H9 (cell line): ENCODE results near the gene TRIM9. TPM values are rescaled to one million over a fixed set of nuclear protein-coding genes. Genes with fewer than 3 reads are reported as not detected.

ENCODE experiments used
- DNase-seq: peaks from one replicate; pipeline ENCODE4 v3.0.0-alpha.2; 2017
- H2AFZ ChIP-seq: one replicate; pipeline ENCODE4 v1.6.1; 2013; ENCODE audit warnings: mild to moderate bottlenecking, low read length, control low read depth, moderate library complexity
- H2AK5ac ChIP-seq: 2 replicates; pipeline ENCODE4 v1.6.1; 2013; ENCODE audit warnings: low read length, control low read depth, mixed read lengths; ENCODE audit not compliant: insufficient read length
- H2BK120ac ChIP-seq: one replicate; pipeline ENCODE4 v1.6.1; 2013; ENCODE audit warnings: low read depth, mild to moderate bottlenecking, low read length, control low read depth, inconsistent platforms; ENCODE audit not compliant: poor library complexity, severe bottlenecking
- H2BK12ac ChIP-seq: 2 replicates; pipeline ENCODE4 v1.6.1; 2013; ENCODE audit warnings: low read length, control low read depth, mixed read lengths, low read depth; ENCODE audit not compliant: insufficient read length
- H2BK15ac ChIP-seq: 2 replicates; pipeline ENCODE4 v1.6.1; 2013; ENCODE audit warnings: low read depth, low read length, control low read depth
- H2BK20ac ChIP-seq: one replicate; pipeline ENCODE4 v1.6.1; 2013; ENCODE audit warnings: low read depth, mild to moderate bottlenecking, low read length, control low read depth, inconsistent platforms; ENCODE audit not compliant: poor library complexity, severe bottlenecking
- H2BK5ac ChIP-seq: 2 replicates; pipeline ENCODE4 v1.6.1; 2013; ENCODE audit warnings: low read length, control low read depth, mixed read lengths; ENCODE audit not compliant: insufficient read length
- H3K14ac ChIP-seq: 2 replicates; pipeline ENCODE4 v1.6.1; 2013; ENCODE audit warnings: low read length, control low read depth; ENCODE audit not compliant: insufficient read depth
- H3K18ac ChIP-seq: 2 replicates; pipeline ENCODE4 v1.6.1; 2013; ENCODE audit warnings: low read depth, mild to moderate bottlenecking, mixed read lengths, low read length, control low read depth; ENCODE audit not compliant: insufficient read length
- H3K23ac ChIP-seq: 2 replicates; pipeline ENCODE4 v1.6.1; 2013; ENCODE audit warnings: low read length, control low read depth, mixed read lengths, low read depth; ENCODE audit not compliant: insufficient read length
- H3K23me2 ChIP-seq: 2 replicates; pipeline ENCODE4 v1.6.1; 2013; ENCODE audit warnings: low read depth, mild to moderate bottlenecking, mixed read lengths, low read length, control low read depth; ENCODE audit not compliant: insufficient read length, poor library complexity, severe bottlenecking
- H3K27ac ChIP-seq: 2 replicates; pipeline ENCODE4 v1.5.1; 2013; ENCODE audit warnings: low read length, control low read depth, mixed read lengths, low read depth; ENCODE audit not compliant: insufficient read length
- H3K27me3 ChIP-seq: 2 replicates; pipeline ENCODE4 v1.6.1; 2013; ENCODE audit warnings: low read length, control low read depth, inconsistent platforms; ENCODE audit not compliant: insufficient read depth
- H3K4ac ChIP-seq: 2 replicates; pipeline ENCODE4 v1.6.1; 2013; ENCODE audit warnings: low read depth, mild to moderate bottlenecking, control low read depth, inconsistent platforms, low read length, moderate library complexity
- H3K4me1 ChIP-seq: 2 replicates; pipeline ENCODE4 v1.6.1; 2013; ENCODE audit warnings: low read length, control low read depth, inconsistent platforms; ENCODE audit not compliant: insufficient read depth
- H3K4me2 ChIP-seq: 2 replicates; pipeline ENCODE4 v1.6.1; 2013; ENCODE audit warnings: low read length, control low read depth, mixed read lengths; ENCODE audit not compliant: insufficient read length, insufficient read depth
- H3K56ac ChIP-seq: 2 replicates; pipeline ENCODE4 v1.6.1; 2013; ENCODE audit warnings: low read depth, mild to moderate bottlenecking, mixed read lengths, low read length, control low read depth; ENCODE audit not compliant: insufficient read length
- H3K79me1 ChIP-seq: 2 replicates; pipeline ENCODE4 v1.6.1; 2013; ENCODE audit warnings: low read depth, mild to moderate bottlenecking, moderate library complexity, low read length, control low read depth, inconsistent platforms; ENCODE audit not compliant: insufficient read depth, poor library complexity, severe bottlenecking
- H3K79me2 ChIP-seq: 2 replicates; pipeline ENCODE4 v1.6.1; 2013; ENCODE audit warnings: low read length, control low read depth, inconsistent platforms; ENCODE audit not compliant: insufficient read depth
- H3K9ac ChIP-seq: 2 replicates; pipeline ENCODE4 v1.6.1; 2013; ENCODE audit warnings: low read length, control low read depth, mixed read lengths; ENCODE audit not compliant: insufficient read length; ENCODE audit errors: extremely low read depth
- H3K9me3 ChIP-seq: one replicate; pipeline ENCODE4 v1.6.1; 2013; ENCODE audit warnings: low read depth, low read length, inconsistent platforms; ENCODE audit not compliant: control insufficient read depth
- H3T11ph ChIP-seq: one replicate; pipeline ENCODE4 v1.6.1; 2013; ENCODE audit warnings: mild to moderate bottlenecking, low read length, control low read depth, inconsistent platforms
- H4K20me1 ChIP-seq: one replicate; pipeline ENCODE4 v1.6.1; 2013; ENCODE audit not compliant: control insufficient read depth, insufficient read length, insufficient read depth
- H4K5ac ChIP-seq: 2 replicates; pipeline ENCODE4 v1.6.1; 2013; ENCODE audit warnings: low read depth, mild to moderate bottlenecking, mixed read lengths, low read length, control low read depth; ENCODE audit not compliant: insufficient read length
- H4K8ac ChIP-seq: replicated peaks from 2 replicates; pipeline ENCODE4 v1.6.1; 2013; ENCODE audit warnings: low read length, control low read depth, mixed read lengths, low read depth; ENCODE audit not compliant: insufficient read length
- H4K91ac ChIP-seq: 2 replicates; pipeline ENCODE4 v1.6.1; 2013; ENCODE audit warnings: low read depth, mild to moderate bottlenecking, moderate library complexity, mixed read lengths, low read length, control low read depth; ENCODE audit not compliant: insufficient read length
- H3K27ac Mint-ChIP-seq, 3 experiments: 2 replicates in 2 of 3; 3 replicates in 1 of 3; pipeline ENCODE4 v1.8.0; 2020 to 2021; ENCODE audit warnings: mixed read lengths in 3 of 3, mild to moderate bottlenecking in 1 of 3, moderate library complexity in 1 of 3
- H3K27me3 Mint-ChIP-seq: 2 replicates; pipeline ENCODE4 v1.8.0; 2021; ENCODE audit warnings: low read depth, mild to moderate bottlenecking, moderate library complexity, mixed read lengths
- H3K36me3 Mint-ChIP-seq, 3 experiments: 2 replicates in 2 of 3; 3 replicates in 1 of 3; pipeline ENCODE4 v1.8.0; 2020 to 2021; ENCODE audit warnings: low read depth in 3 of 3, mixed read lengths in 3 of 3; ENCODE audit not compliant: insufficient read depth in 1 of 3
- H3K4me1 Mint-ChIP-seq, 2 experiments: 2 replicates each; pipeline ENCODE4 v1.8.0; 2020; ENCODE audit warnings: mixed read lengths in 2 of 2
- H3K4me3 Mint-ChIP-seq, 2 experiments: 2 replicates in 1 of 2; 3 replicates in 1 of 2; pipeline ENCODE4 v1.8.0; 2020 to 2021; ENCODE audit warnings: mild to moderate bottlenecking in 2 of 2, mixed read lengths in 2 of 2, moderate library complexity in 1 of 2
- H3K9me3 Mint-ChIP-seq, 2 experiments: 2 replicates in 1 of 2; 3 replicates in 1 of 2; pipeline ENCODE4 v1.8.0; 2020; ENCODE audit warnings: mild to moderate bottlenecking in 2 of 2, mixed read lengths in 2 of 2, moderate library complexity in 1 of 2
- WGBS: extraction: QIAGEN DNeasy Blood & Tissue Kit; methylation state at CpG from one replicate; pipeline ENCODE4 v1.1.7; 2013; ENCODE audit warnings: missing lambda C conversion rate, low lambda C conversion rate, mixed read lengths; ENCODE audit not compliant: insufficient read length; ENCODE audit errors: extremely low coverage; 5-methylcytosine and 5-hydroxymethylcytosine counted together
- total RNA-seq: library from RNA; stranded (reverse); gene quantifications from 2 replicates; pipeline ENCODE4 v1.2.1, GENCODE V29; 2021
- TF ChIP-seq, protein P1 (sequence below): fragments of 200-600 bp; sonication (generic); conservative IDR thresholded peaks from 3 replicates; pipeline ENCODE4 v1.8.0; 2021; ENCODE audit warnings: antibody characterized with exemption, mild to moderate bottlenecking

TRIM9 gene
- total RNA-seq, 1 experiment from 2014 or later: 0.98 TPM

DNA sequence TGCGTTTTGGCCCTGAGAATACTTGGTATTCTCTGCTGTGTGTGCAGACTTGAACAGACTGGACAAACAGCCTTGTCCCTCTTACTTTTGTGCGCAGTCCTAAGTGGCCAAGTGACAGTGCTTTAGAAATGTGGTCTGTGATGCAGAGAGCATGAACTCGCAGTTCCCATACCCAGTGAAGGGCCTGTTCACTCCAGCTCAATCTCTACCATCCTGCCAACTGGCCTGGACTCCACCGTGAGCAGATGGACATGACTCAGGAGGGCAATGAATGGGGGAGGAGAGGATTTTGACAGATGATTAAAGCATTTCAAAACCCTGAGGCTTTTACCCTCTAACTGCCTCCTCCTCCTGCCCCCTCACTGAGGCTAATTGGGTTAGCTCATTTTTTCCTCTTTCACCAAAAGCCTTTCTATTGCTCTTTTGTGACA lies 88.1 kb downstream of the TRIM9 start:
- H3K9me3 ChIP-seq: no peaks in the 10 kb centered on the region
- H4K91ac ChIP-seq: no peak overlapping the region
- no peak overlapping the region for H4K8ac ChIP-seq
- H3K27ac ChIP-seq: no peak overlapping the region
- H4K20me1 ChIP-seq: no peaks in the 10 kb centered on the region
- DNase-seq: no peak
- no peaks in the 10 kb centered on the region for H3K79me2 ChIP-seq
- H2AFZ ChIP-seq: no peak overlapping the region
- no peak overlapping the region for H3K4me2 ChIP-seq
- no peak overlapping the region for H3K56ac ChIP-seq
- H2BK5ac ChIP-seq: no peak overlapping the region
- no CpG with 5 or more reads among the region's 4 CpGs for WGBS
- no peaks in the 10 kb centered on the region for H3K27me3 ChIP-seq
- no peak overlapping the region for H3K14ac ChIP-seq
- H3K4me1 ChIP-seq: no peaks in the 10 kb centered on the region
- H3K4ac ChIP-seq: no peak overlapping the region
- Mint-ChIP-seq H3K4me3 (no peak overlapping the region), H3K9me3 (no peaks in the 10 kb centered on the region), H3K36me3 (no peaks in the 10 kb centered on the region), H3K27me3 (no peaks in the 10 kb centered on the region; the same call in 1 of the 2 replicates), H3K27ac (no peak overlapping the region), H3K4me1 (no peaks in the 10 kb centered on the region)
- no peak overlapping the region for H3K23ac ChIP-seq
- no peak overlapping the region for H2AK5ac ChIP-seq
- H2BK20ac ChIP-seq: no peak overlapping the region
- no peak overlapping the region for H3T11ph ChIP-seq
- H3K79me1 ChIP-seq: no peaks in the 10 kb centered on the region
- no peaks in the 10 kb centered on the region for H3K23me2 ChIP-seq
- no peak overlapping the region for H2BK15ac ChIP-seq
- H2BK120ac ChIP-seq: no peak overlapping the region
- H3K9ac ChIP-seq: no peak overlapping the region
- H4K5ac ChIP-seq: no peak overlapping the region
- no peak overlapping the region for H2BK12ac ChIP-seq
- TF ChIP-seq, protein P1, sequence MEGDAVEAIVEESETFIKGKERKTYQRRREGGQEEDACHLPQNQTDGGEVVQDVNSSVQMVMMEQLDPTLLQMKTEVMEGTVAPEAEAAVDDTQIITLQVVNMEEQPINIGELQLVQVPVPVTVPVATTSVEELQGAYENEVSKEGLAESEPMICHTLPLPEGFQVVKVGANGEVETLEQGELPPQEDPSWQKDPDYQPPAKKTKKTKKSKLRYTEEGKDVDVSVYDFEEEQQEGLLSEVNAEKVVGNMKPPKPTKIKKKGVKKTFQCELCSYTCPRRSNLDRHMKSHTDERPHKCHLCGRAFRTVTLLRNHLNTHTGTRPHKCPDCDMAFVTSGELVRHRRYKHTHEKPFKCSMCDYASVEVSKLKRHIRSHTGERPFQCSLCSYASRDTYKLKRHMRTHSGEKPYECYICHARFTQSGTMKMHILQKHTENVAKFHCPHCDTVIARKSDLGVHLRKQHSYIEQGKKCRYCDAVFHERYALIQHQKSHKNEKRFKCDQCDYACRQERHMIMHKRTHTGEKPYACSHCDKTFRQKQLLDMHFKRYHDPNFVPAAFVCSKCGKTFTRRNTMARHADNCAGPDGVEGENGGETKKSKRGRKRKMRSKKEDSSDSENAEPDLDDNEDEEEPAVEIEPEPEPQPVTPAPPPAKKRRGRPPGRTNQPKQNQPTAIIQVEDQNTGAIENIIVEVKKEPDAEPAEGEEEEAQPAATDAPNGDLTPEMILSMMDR: no peak
- H3K18ac ChIP-seq: no peak overlapping the region
